H1 (cell line): ENCODE results near the gene RPA4. TPM values are rescaled to one million over a fixed set of nuclear protein-coding genes. Genes with fewer than 3 reads are reported as not detected.

ENCODE experiments used
- CTCF ChIA-PET: fragments of 300-600 bp; sonication (Branson Sonifier 250); formaldehyde crosslinking; loops from one replicate; lab custom pipeline; 2021; ENCODE audit not compliant: partially characterized antibody; lab: Charles Lee
- POLR2A ChIA-PET: fragments of 300-600 bp; sonication (Branson Sonifier 250); formaldehyde crosslinking; loops from one replicate; lab custom pipeline; 2021; ENCODE audit warnings: inconsistent platforms; ENCODE audit not compliant: partially characterized antibody; lab: Charles Lee
- DNase-seq, 2 experiments: peaks; one replicate each; pipeline versions ENCODE4 v3.0.0 to v3.0.0-alpha.2; 2010 to 2022; ENCODE audit warnings: low spot score in 2 of 2, low read depth in 1 of 2, mixed read lengths in 1 of 2
- FAIRE-seq: peaks from 2 replicates; lab custom pipeline; 2011; peaks lifted over from hg19 to GRCh38; lab: Jason Lieb, UNC
- H2AFZ ChIP-seq: 2 replicates; pipeline ENCODE4 v1.8.1; 2012; ENCODE audit warnings: low read length, inconsistent platforms
- H2AK5ac ChIP-seq: 2 replicates; pipeline ENCODE4 v1.6.1; 2013; ENCODE audit warnings: low read depth, low read length
- H2BK120ac ChIP-seq: replicated peaks from 2 replicates; pipeline ENCODE3; 2013; ENCODE audit warnings: low read depth, low read length, inconsistent platforms
- H2BK12ac ChIP-seq: 2 replicates; pipeline ENCODE4 v1.6.1; 2013; ENCODE audit warnings: low read depth, low read length
- H2BK15ac ChIP-seq: 2 replicates; pipeline ENCODE4 v1.6.1; 2013; ENCODE audit warnings: low read length
- H2BK20ac ChIP-seq: 2 replicates; pipeline ENCODE4 v1.6.1; 2013; ENCODE audit warnings: low read length
- H2BK5ac ChIP-seq: 2 replicates; pipeline ENCODE4 v1.6.1; 2013; ENCODE audit warnings: low read depth, low read length
- H3K14ac ChIP-seq: 2 replicates; pipeline ENCODE4 v1.6.1; 2013; ENCODE audit warnings: inconsistent platforms; ENCODE audit not compliant: insufficient read length
- H3K18ac ChIP-seq: 2 replicates; pipeline ENCODE4 v1.6.1; 2013; ENCODE audit warnings: low read length; ENCODE audit errors: extremely low read depth
- H3K23ac ChIP-seq: 2 replicates; pipeline ENCODE4 v1.6.1; 2013; ENCODE audit warnings: inconsistent platforms; ENCODE audit not compliant: insufficient read length
- H3K23me2 ChIP-seq: 2 replicates; pipeline ENCODE4 v1.6.1; 2013; ENCODE audit warnings: low read depth, low read length
- H3K27ac ChIP-seq: 2 replicates; pipeline ENCODE4 v1.6.1; 2011; ENCODE audit warnings: low read depth, low read length, inconsistent platforms
- H3K27me3 ChIP-seq, 4 experiments: replicated peaks in 1 of 4; 1 replicate in 1 of 4; 2 replicates in 3 of 4; pipeline versions ENCODE4 v1.6.1 to v1.8.1; 2011 to 2013; ENCODE audit warnings: low read length in 3 of 4, mild to moderate bottlenecking in 3 of 4, inconsistent platforms in 2 of 4, mixed read lengths in 2 of 4, moderate library complexity in 1 of 4; ENCODE audit not compliant: control insufficient read depth in 3 of 4, insufficient read depth in 3 of 4; ENCODE audit errors: extremely low read depth in 1 of 4
- H3K36me3 ChIP-seq, 4 experiments: 2 replicates each; pipeline versions ENCODE4 v1.6.1 to v1.8.1; 2011 to 2013; ENCODE audit warnings: mild to moderate bottlenecking in 4 of 4, low read length in 3 of 4, moderate library complexity in 2 of 4, control low read depth in 1 of 4, inconsistent platforms in 1 of 4; ENCODE audit not compliant: insufficient read depth in 4 of 4, control insufficient read depth in 2 of 4
- H3K4ac ChIP-seq: replicated peaks from 2 replicates; pipeline ENCODE3; 2013; ENCODE audit warnings: low read length, low read depth, mixed read lengths, inconsistent platforms; ENCODE audit not compliant: insufficient read length
- H3K4me1 ChIP-seq, 4 experiments: replicated peaks in 1 of 4; 1 replicate in 1 of 4; 2 replicates in 3 of 4; pipeline versions ENCODE4 v1.6.1 to v1.8.1; 2011 to 2013; ENCODE audit warnings: low read length in 3 of 4, inconsistent platforms in 2 of 4, mixed read lengths in 1 of 4; ENCODE audit not compliant: insufficient read depth in 4 of 4, control insufficient read depth in 3 of 4
- H3K4me2 ChIP-seq, 2 experiments: 2 replicates each; pipeline versions ENCODE4 v1.6.1 to v1.8.1; 2011 to 2013; ENCODE audit warnings: low read depth in 2 of 2, low read length in 2 of 2, control low read depth in 1 of 2, inconsistent platforms in 1 of 2, mild to moderate bottlenecking in 1 of 2; ENCODE audit not compliant: insufficient read depth in 1 of 2
- H3K4me3 ChIP-seq, 4 experiments: fragments of 200-600, 300-600 bp in 1 of 4; sonication (generic), shearing (Covaris generic), sonication (Bioruptor Twin) in 1 of 4; 2 replicates each; pipeline versions ENCODE4 v1.5.1 to v1.8.1; 2011 to 2016; ENCODE audit warnings: low read length in 4 of 4, low read depth in 3 of 4, control low read depth in 2 of 4, inconsistent platforms in 2 of 4, mild to moderate bottlenecking in 2 of 4, mixed read lengths in 1 of 4, moderate library complexity in 1 of 4; ENCODE audit not compliant: insufficient read depth in 2 of 4; ENCODE audit errors: extremely low read depth in 1 of 4
- H3K56ac ChIP-seq: replicated peaks from 2 replicates; pipeline ENCODE3; 2013; ENCODE audit warnings: low read depth, mild to moderate bottlenecking, mixed read lengths, low read length, inconsistent platforms; ENCODE audit not compliant: insufficient read length
- H3K79me1 ChIP-seq: 2 replicates; pipeline ENCODE4 v1.6.1; 2013; ENCODE audit warnings: low read depth, low read length, control low read depth
- H3K79me2 ChIP-seq, 2 experiments: 2 replicates each; pipeline versions ENCODE4 v1.6.1 to v1.8.1; 2012 to 2013; ENCODE audit warnings: low read length in 2 of 2, mild to moderate bottlenecking in 2 of 2, inconsistent platforms in 1 of 2; ENCODE audit not compliant: insufficient read depth in 2 of 2, control insufficient read depth in 1 of 2
- H3K9ac ChIP-seq, 4 experiments: replicated peaks in 1 of 4; 1 replicate in 1 of 4; 2 replicates in 3 of 4; pipeline versions ENCODE4 v1.6.1 to v1.8.1; 2011 to 2013; ENCODE audit warnings: low read depth in 3 of 4, low read length in 3 of 4, control low read depth in 2 of 4, mild to moderate bottlenecking in 2 of 4, moderate library complexity in 2 of 4, inconsistent platforms in 1 of 4; ENCODE audit errors: extremely low read depth in 1 of 4
- H3K9me3 ChIP-seq, 2 experiments: 2 replicates each; pipeline versions ENCODE4 v1.6.1 to v1.8.1; 2012 to 2013; ENCODE audit warnings: mild to moderate bottlenecking in 2 of 2, moderate library complexity in 2 of 2, control low read depth in 1 of 2, inconsistent platforms in 1 of 2, low read depth in 1 of 2, low read length in 1 of 2, mixed read lengths in 1 of 2; ENCODE audit not compliant: insufficient read depth in 2 of 2
- H4K20me1 ChIP-seq, 2 experiments: replicated peaks in 1 of 2; 2 replicates each; pipeline versions ENCODE3 to v1.8.1; 2011 to 2013; ENCODE audit warnings: inconsistent platforms in 2 of 2, low read length in 2 of 2, mild to moderate bottlenecking in 1 of 2; ENCODE audit not compliant: insufficient read depth in 2 of 2, control insufficient read depth in 1 of 2
- H4K5ac ChIP-seq: 2 replicates; pipeline ENCODE4 v1.6.1; 2013; ENCODE audit warnings: low read length, low read depth, mixed read lengths, inconsistent platforms; ENCODE audit not compliant: insufficient read length
- H4K8ac ChIP-seq: 2 replicates; pipeline ENCODE4 v1.8.0; 2013; ENCODE audit warnings: mild to moderate bottlenecking, moderate library complexity, low read length, inconsistent platforms; ENCODE audit not compliant: insufficient read depth; ENCODE audit errors: extremely low read depth
- H4K91ac ChIP-seq: replicated peaks from 2 replicates; pipeline ENCODE3; 2013; ENCODE audit warnings: low read length, mixed read lengths, inconsistent platforms; ENCODE audit not compliant: insufficient read length
- ASH2L ChIP-seq: fragments of 200-600, 300-600 bp; sonication (generic); IDR thresholded peaks from one replicate; pipeline ENCODE4 v1.7.1; 2017; ENCODE audit warnings: low read length
- MAFK ChIP-seq: IDR thresholded peaks from 2 replicates; pipeline ENCODE4 v1.6.1; 2012; ENCODE audit warnings: low read depth, mild to moderate bottlenecking, improper control_type of control experiment, low read length
- PHF8 ChIP-seq: fragments of 200-600 bp; sonication (generic); conservative IDR thresholded peaks from 2 replicates; pipeline ENCODE4 v1.7.1; 2012; ENCODE audit warnings: low read depth, mild to moderate bottlenecking, inconsistent platforms, low read length, moderate library complexity
- POLR2A ChIP-seq, 2 experiments: IDR thresholded peaks; 1 replicate in 1 of 2; 2 replicates in 1 of 2; pipeline ENCODE4 v1.6.1; 2011; ENCODE audit warnings: low read depth in 2 of 2, low read length in 2 of 2, mild to moderate bottlenecking in 2 of 2; ENCODE audit errors: control extremely low read depth in 1 of 2
- SIRT6 ChIP-seq: IDR thresholded peaks from one replicate; pipeline ENCODE4 v1.7.1; 2012; ENCODE audit warnings: low read length, inconsistent platforms
- SUZ12 ChIP-seq: fragments of 200-600 bp; sonication (generic); IDR thresholded peaks from 2 replicates; pipeline ENCODE4 v1.6.1; 2012; ENCODE audit warnings: mild to moderate bottlenecking, inconsistent platforms, low read length, moderate library complexity, mixed read lengths
- TEAD4 ChIP-seq: IDR thresholded peaks from 2 replicates; pipeline ENCODE4 v1.6.1; 2012; ENCODE audit warnings: low read depth, low read length, inconsistent platforms, mixed read lengths
- YY1 ChIP-seq: IDR thresholded peaks from 2 replicates; pipeline ENCODE4 v1.6.1; 2011; ENCODE audit warnings: low read depth, mild to moderate bottlenecking, low read length
- WGBS, 2 experiments: shearing (Covaris generic) in 1 of 2; methylation state at CpG; one replicate each; pipeline versions ENCODE4 v1.1.6 to v1.1.7; 2013 to 2015; ENCODE audit warnings: low lambda C conversion rate in 2 of 2, mixed read lengths in 2 of 2, inconsistent platforms in 1 of 2, low coverage in 1 of 2, missing lambda C conversion rate in 1 of 2; ENCODE audit not compliant: insufficient replicate concordance in 2 of 2, insufficient coverage in 1 of 2, insufficient read length in 1 of 2; ENCODE audit errors: extremely low coverage in 1 of 2, missing lambda C conversion rate in 1 of 2; 5-methylcytosine and 5-hydroxymethylcytosine counted together
- polyA plus RNA-seq, 7 experiments: library from polyadenylated mRNA; depleted of rRNA in 3 of 7; stranded (reverse) in 5 of 7; unstranded in 2 of 7; fragments of >200 nt in 5 of 7; fragments of 200-250 nt in 2 of 7; gene quantifications; 1 replicate in 5 of 7; 2 replicates in 1 of 7; 4 replicates in 1 of 7; pipeline versions ENCODE4 v1.2.1 to v1.2.3, GENCODE V29; 2011 to 2013; ENCODE audit warnings: missing spikeins in 2 of 7, mixed read lengths in 2 of 7
- total RNA-seq: library from RNA; stranded (reverse); fragmentation: NEBNext Ultra II Directional; extraction: Animal tissue kit (Norgen Biotek cat#: 25700); gene quantifications from 2 replicates; pipeline ENCODE4 v1.2.1, GENCODE V29; 2021

The RPA4 gene
- total and polyA plus RNA-seq, 2 of the 8 experiments (the other 6 are each of a cell fraction or from before 2014, with no cell fraction given): 0.17 to 0.24 TPM

- no peak for FAIRE-seq
- H3K79me1 ChIP-seq: no peaks in the 10 kb centered on the region
- H3K14ac ChIP-seq: no peak overlapping the region
- H2BK5ac ChIP-seq: no peak overlapping the region
- no peak overlapping the region for H2BK12ac ChIP-seq
- no peak overlapping the region for H3K4me3 ChIP-seq
- H3K23me2 ChIP-seq: no peaks in the 10 kb centered on the region
- H3K36me3 ChIP-seq: no peaks in the 10 kb centered on the region
- no peak overlapping the region for H2BK120ac ChIP-seq
- CTCF ChIA-PET: no interaction called here
- no peaks in the 10 kb centered on the region for H3K27me3 ChIP-seq
- H3K18ac ChIP-seq: no peak overlapping the region
- H3K9me3 ChIP-seq: no peaks in the 10 kb centered on the region
- 80% methylated on average over 3 of the region's 3 CpGs; no CpG with 5 or more reads in 1 of the 2 experiments for whole genome bisulfite sequencing, 2 experiments
- H4K5ac ChIP-seq: no peak overlapping the region
- POLR2A ChIA-PET: no interaction called here
- no peaks in the 10 kb centered on the region for H3K79me2 ChIP-seq
- no peak overlapping the region for H2AK5ac ChIP-seq
- H3K9ac ChIP-seq: no peak overlapping the region
- H3K4me1 ChIP-seq: peaks cover 0 to 8% (median 2%) of the 10 kb centered on the region in 4 experiments; a peak in 3 of 7 replicates
- no peaks in the 10 kb centered on the region for H4K20me1 ChIP-seq
- H2BK20ac ChIP-seq: no peak overlapping the region
- no peak overlapping the region for H3K4me2 ChIP-seq
- H4K91ac ChIP-seq: no peak overlapping the region
- no peak for DNase-seq
- H3K56ac ChIP-seq: no peak overlapping the region
- H3K27ac ChIP-seq: no peak overlapping the region
- H2BK15ac ChIP-seq: no peak overlapping the region
- no peak overlapping the region for H3K23ac ChIP-seq
- no peak overlapping the region for H3K4ac ChIP-seq
- TF ChIP-seq MAFK (no peak), PHF8 (no peak), SIRT6 (no peak), ASH2L (no peak), YY1 (no peak), POLR2A (IDR thresholded peaks at IDR 0.05; ENCODE audit: control extremely low read depth in 1 of 2, low read depth in 2 of 2, low read length in 2 of 2) (no peak), SUZ12 (no peak), TEAD4 (no peak)
- H4K8ac ChIP-seq: no peak overlapping the region
- H2AFZ ChIP-seq: no peak overlapping the region
Measured at GRCh38 chrX:96837808-96838207, 45.9 kb upstream of the RPA4 start.
